Activated CD8-positive, alpha-beta T cell treated with anti-CD3 and anti-CD28 coated beads for 36 hours (primary cell): ENCODE data around the gene ERBB3. TPM values are rescaled to one million over a fixed set of nuclear protein-coding genes. Genes with fewer than 3 reads are reported as not detected.
"Not testable (repeated sequence)": the region's sequence is repeated elsewhere in the genome, so short reads cannot be mapped to it uniquely, and the experiment has no call there.

Experiments used
- ATAC-seq: fragments of 200-7000 bp; cut with Tn5 transposase; one replicate; pipeline ENCODE4 v1.10.0; 2021; ENCODE audit warnings: mild to moderate bottlenecking, moderate library complexity
- CTCF ChIA-PET: fragments of 350-600 bp; sonication (Branson Sonifier 250); formaldehyde crosslinking; loops from one replicate; lab custom pipeline; 2021; ENCODE audit warnings: antibody characterized with exemption; lab: Charles Lee
- POLR2A ChIA-PET: fragments of 350-600 bp; sonication (Branson Sonifier 250); formaldehyde crosslinking; loops from one replicate; lab custom pipeline; 2021; ENCODE audit warnings: antibody characterized with exemption; lab: Charles Lee
- DNase-seq: peaks from one replicate; pipeline ENCODE4 v3.0.0-alpha.2; 2020
- H3K27ac Mint-ChIP-seq: one replicate; pipeline ENCODE4 v1.8.0; 2021; ENCODE audit warnings: mild to moderate bottlenecking, mixed read lengths
- H3K27me3 Mint-ChIP-seq: one replicate; pipeline ENCODE4 v1.8.0; 2021; ENCODE audit warnings: mixed read lengths
- H3K36me3 Mint-ChIP-seq: one replicate; pipeline ENCODE4 v1.8.0; 2021; ENCODE audit warnings: low read depth, mixed read lengths
- H3K4me1 Mint-ChIP-seq: one replicate; pipeline ENCODE4 v1.8.0; 2021; ENCODE audit warnings: low read depth, mixed read lengths
- H3K4me3 Mint-ChIP-seq: one replicate; pipeline ENCODE4 v1.8.0; 2021; ENCODE audit warnings: mild to moderate bottlenecking, moderate library complexity, mixed read lengths
- H3K9me3 Mint-ChIP-seq: one replicate; pipeline ENCODE4 v1.8.0; 2021; ENCODE audit warnings: mixed read lengths
- intact Hi-C: fragments of 100-400 bp; cut with micrococcal nuclease; formaldehyde crosslinking; loops from one replicate; pipeline ENCODE4 v1.10.0; 2022
- total RNA-seq, 2 experiments: library from RNA; stranded (reverse); gene quantifications; one replicate each; pipeline ENCODE4 v1.2.3, GENCODE V29; 2021
- TF ChIP-seq, protein P1 (sequence below): fragments of 200-600 bp; IDR thresholded peaks from one replicate; pipeline ENCODE4 v1.8.0; 2022; ENCODE audit warnings: antibody characterized with exemption, mild to moderate bottlenecking

ERBB3 gene
- total RNA-seq, 2 experiments from 2014 or later, result 0.98 to 0.99 TPM

DNA sequence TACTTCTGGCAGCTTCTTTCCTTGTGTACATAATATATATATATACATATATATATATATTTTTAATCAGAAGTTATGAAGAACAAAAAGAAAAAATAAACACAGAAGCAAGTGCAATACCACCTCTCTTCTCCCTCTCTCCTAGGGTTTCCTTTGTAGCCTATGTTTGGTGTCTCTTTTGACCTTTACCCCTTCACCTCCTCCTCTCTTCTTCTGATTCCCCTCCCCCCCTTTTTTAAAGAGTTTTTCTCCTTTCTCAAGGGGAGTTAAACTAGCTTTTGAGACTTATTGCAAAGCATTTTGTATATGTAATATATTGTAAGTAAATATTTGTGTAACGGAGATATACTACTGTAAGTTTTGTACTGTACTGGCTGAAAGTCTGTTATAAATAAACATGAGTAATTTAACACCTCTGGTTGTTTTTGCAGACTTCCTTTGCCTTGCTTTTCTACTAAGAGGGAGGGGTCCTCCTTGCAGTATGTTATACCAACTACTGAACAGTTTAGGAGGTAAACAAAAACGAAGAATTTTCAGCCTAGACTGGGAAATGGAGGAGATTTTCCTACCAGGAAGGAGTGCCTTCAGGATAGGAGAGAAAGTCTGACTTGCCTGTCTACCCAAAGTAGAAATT, 41.8 kb upstream of the ERBB3 start:
- peaks cover 44% of the 10 kb centered on the region for H3K36me3 Mint-ChIP-seq
- H3K27me3 Mint-ChIP-seq, result no peaks in the 10 kb centered on the region
- ATAC-seq, result no peak
- intact Hi-C loops, result no loop called here
- peak overlapping the region; percentile 43 for H3K27ac Mint-ChIP-seq
- H3K4me1 Mint-ChIP-seq, result peaks cover 57% of the 10 kb centered on the region
- H3K9me3 Mint-ChIP-seq, result no peaks in the 10 kb centered on the region
- TF ChIP-seq, protein P1, sequence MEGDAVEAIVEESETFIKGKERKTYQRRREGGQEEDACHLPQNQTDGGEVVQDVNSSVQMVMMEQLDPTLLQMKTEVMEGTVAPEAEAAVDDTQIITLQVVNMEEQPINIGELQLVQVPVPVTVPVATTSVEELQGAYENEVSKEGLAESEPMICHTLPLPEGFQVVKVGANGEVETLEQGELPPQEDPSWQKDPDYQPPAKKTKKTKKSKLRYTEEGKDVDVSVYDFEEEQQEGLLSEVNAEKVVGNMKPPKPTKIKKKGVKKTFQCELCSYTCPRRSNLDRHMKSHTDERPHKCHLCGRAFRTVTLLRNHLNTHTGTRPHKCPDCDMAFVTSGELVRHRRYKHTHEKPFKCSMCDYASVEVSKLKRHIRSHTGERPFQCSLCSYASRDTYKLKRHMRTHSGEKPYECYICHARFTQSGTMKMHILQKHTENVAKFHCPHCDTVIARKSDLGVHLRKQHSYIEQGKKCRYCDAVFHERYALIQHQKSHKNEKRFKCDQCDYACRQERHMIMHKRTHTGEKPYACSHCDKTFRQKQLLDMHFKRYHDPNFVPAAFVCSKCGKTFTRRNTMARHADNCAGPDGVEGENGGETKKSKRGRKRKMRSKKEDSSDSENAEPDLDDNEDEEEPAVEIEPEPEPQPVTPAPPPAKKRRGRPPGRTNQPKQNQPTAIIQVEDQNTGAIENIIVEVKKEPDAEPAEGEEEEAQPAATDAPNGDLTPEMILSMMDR, result no peak
- ChIA-PET POLR2A (interaction anchor here (0.6 to 2.9 kb wide), 3 partner anchors 64 to 1105 kb away, joined by 3 to 12 read pairs (median 6); partner anchors contain the start of genes RAB5B and RPL41), CTCF (interaction anchor here (0.7 to 3.8 kb wide), 6 partner anchors 9 to 300 kb away, joined by 3 to 55 read pairs (median 13); partner anchors contain the start of gene SUOX)
- DNase-seq, result no peak
- H3K4me3 Mint-ChIP-seq, result no peak overlapping the region

DNA sequence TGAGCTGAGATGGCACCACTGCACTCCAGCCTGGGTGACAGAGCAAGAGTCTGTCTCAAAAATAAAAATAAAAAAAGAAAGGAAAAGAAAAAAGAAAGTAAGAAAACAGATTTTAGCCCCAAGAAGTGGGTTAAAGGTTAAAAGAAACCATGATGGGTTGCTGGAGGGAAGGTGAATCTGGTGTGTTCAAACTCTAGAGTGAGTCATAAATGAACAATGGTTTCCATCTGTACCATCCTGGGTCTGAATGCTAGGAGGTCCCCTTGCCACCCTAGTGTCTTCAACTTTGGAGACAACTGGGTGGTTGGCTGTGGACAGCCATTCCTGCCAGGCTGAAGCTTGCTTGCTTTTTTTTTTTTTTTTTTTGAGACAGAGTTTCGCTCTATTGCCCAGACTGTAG, 39.8 kb upstream of the ERBB3 start:
- TF ChIP-seq, protein P1, result no peak
- ChIA-PET POLR2A (interaction anchor here (0.8 to 2.9 kb wide), 12 partner anchors 18 to 215 kb away, joined by 3 to 17 read pairs (median 4); partner anchors contain the start of genes RPL41 and SUOX), CTCF (interaction anchor here (0.7 to 3.8 kb wide), 16 partner anchors 11 to 311 kb away, joined by 3 to 55 read pairs (median 4); partner anchors contain the start of genes CD63, PA2G4, RAB5B and SUOX)
- DNase-seq, result peak; percentile 31
- Mint-ChIP-seq H3K27me3 (no peaks in the 10 kb centered on the region), H3K36me3 (peaks cover 48% of the 10 kb centered on the region), H3K4me3 (peak overlapping the region; percentile 84), H3K4me1 (peaks cover 53% of the 10 kb centered on the region), H3K9me3 (no peaks in the 10 kb centered on the region), H3K27ac (peak overlapping the region; percentile 86)
- intact Hi-C loops, result loop anchor here (2.0 to 5.0 kb wide), 4 partner anchors 43 to 301 kb away; partner anchors contain the start of genes DGKA, RPL41, SUOX and ZC3H10
- ATAC-seq, result peak; percentile 29

DNA sequence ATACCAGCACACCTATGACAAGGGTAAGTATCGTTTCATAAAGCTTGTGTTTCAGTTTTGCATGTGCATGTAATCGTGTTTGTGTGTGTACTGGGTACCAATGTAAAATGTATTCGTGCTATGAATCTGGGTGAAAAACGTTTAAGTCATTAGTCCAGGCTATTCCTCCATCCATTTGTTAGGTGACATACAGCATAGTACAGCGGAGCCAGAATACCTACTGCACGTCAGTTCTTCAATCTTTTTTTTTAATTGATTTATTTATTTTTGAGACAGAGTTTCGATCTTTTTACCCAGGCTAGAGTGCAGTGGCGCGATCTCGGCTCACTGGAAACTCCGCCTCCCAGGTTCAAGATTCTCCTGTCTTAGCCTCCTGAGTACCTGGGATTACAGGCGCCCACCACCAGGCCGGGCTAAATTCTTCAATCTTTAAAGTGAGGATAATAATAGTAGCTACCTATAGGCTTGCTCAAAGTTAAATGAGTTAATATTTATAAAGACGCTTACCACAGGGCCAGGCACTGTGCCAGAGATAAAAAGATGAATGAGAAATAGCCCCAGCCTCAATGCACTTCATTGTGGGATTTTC, 38.9 kb upstream of the ERBB3 start:
- DNase-seq (no peak), ATAC-seq (peak; percentile 2)
- peak overlapping the region; percentile 84 for H3K4me3 Mint-ChIP-seq
- intact Hi-C loops, result loop anchor here (2.0 to 5.0 kb wide), 4 partner anchors 44 to 302 kb away; partner anchors contain the start of genes DGKA, RPL41, SUOX and ZC3H10
- peak overlapping the region; percentile 86 for H3K27ac Mint-ChIP-seq
- ChIA-PET POLR2A (interaction anchor here (0.6 to 2.9 kb wide), 13 partner anchors 19 to 247 kb away, joined by 3 to 17 read pairs (median 4); partner anchors contain the start of genes RPL41 and SUOX), CTCF (interaction anchor here (0.7 to 3.8 kb wide), 17 partner anchors 12 to 312 kb away, joined by 3 to 55 read pairs (median 3); partner anchors contain the start of genes CD63, PA2G4, RAB5B and SUOX)
- TF ChIP-seq, protein P1, result no peak
- no peaks in the 10 kb centered on the region for H3K27me3 Mint-ChIP-seq
- peaks cover 42% of the 10 kb centered on the region for H3K36me3 Mint-ChIP-seq
- H3K4me1 Mint-ChIP-seq, result peaks cover 45% of the 10 kb centered on the region
- no peaks in the 10 kb centered on the region for H3K9me3 Mint-ChIP-seq

DNA sequence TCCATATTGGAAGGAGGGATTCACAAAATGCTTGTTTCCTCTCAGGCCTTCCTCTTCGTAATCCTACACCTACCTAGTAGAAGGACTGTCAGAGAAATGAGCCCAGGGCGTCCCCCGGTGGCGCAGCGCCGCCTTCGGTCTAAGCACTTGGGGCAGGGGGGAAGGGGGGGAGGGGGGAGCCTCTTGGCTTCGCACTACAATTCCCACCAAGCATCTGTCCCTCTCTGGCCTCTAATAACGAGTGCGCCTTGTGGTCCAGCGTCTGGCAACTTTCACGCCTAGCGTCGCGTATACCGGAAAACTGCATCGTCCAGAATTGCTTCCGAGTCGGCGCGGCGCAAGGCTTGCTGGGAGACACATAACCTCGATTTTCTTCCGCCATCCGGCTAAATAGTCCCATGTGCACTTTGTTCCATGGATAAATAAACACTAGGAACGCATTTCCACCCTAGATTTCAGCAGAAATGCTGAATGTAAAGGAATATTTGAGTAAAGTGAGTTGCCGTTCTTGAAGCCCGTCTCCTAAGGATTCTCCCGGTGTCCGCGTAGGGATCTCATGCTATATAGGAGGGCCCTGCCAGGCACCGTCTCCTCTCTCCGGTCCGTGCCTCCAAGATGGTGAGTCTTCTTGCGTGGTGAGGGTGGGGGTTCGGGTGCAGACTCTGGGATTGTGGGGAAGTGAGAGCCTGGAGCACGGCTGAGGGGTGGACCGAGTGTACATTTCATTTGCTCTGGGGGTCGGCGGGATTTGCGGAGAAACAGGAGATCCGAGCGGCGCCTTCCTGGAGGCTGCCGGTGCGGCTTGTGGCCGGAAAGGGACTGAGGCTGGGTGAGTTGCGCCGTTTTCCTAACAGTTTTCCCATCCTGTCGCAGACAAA, 38.2 kb upstream of the ERBB3 start, which contains the start of gene RPS26:
Gene RPS26, plus strand, starts transcription at position 367 of the 878 bp plus-strand sequence. Its CDS starts 249 bp downstream, at position 616.
- TF ChIP-seq, protein P1, result peak; percentile 57
- Mint-ChIP-seq H3K4me3 (peak within 1 kb of the TSS; percentile 84), H3K36me3 (peaks cover 42% of the 10 kb centered on the region), H3K9me3 (no peaks in the 10 kb centered on the region), H3K27ac (peak within 1 kb of the TSS; percentile 92), H3K27me3 (no peaks in the 10 kb centered on the region), H3K4me1 (peaks cover 52% of the 10 kb centered on the region)
- ChIA-PET CTCF (interaction anchor here (0.7 to 3.8 kb wide), 6 partner anchors 12 to 304 kb away, joined by 3 to 55 read pairs (median 12); partner anchors contain the start of genes PA2G4 and SUOX), POLR2A (interaction anchor here (1.4 kb wide), 1 partner anchor 45 kb away, joined by 17 read pairs; the partner anchor contains the start of gene SUOX)
- intact Hi-C loops, result loop anchor here (2.0 to 5.0 kb wide), 5 partner anchors 45 to 303 kb away; partner anchors contain the start of genes DGKA, RPL41, SUOX and ZC3H10
- DNase-seq (peak; percentile 97), ATAC-seq (peak; percentile 90)

DNA sequence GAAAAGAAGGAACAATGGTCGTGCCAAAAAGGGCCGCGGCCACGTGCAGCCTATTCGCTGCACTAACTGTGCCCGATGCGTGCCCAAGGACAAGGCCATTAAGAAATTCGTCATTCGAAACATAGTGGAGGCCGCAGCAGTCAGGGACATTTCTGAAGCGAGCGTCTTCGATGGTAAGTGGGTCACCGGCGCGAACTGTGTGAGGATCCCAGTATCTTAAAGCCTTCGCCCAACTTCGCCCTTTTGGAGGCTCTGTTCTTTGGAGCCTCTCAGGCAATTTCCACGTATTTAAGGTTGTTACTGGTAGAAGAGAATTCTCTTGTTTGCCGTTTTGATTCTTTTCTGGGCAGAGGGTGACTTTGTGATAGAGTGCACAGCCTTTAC, 37.5 kb upstream of the ERBB3 start:
- H3K9me3 Mint-ChIP-seq, DNase-seq, ATAC-seq, H3K27me3 Mint-ChIP-seq, POLR2A ChIA-PET, CTCF ChIA-PET: not testable (repeated sequence)
- intact Hi-C loops, result loop anchor here (2.0 to 5.0 kb wide), 2 partner anchors 60 to 75 kb away; partner anchors contain the start of genes RPL41 and ZC3H10
- Mint-ChIP-seq H3K4me3 (peak overlapping the region; percentile 84), H3K36me3 (peaks cover 44% of the 10 kb centered on the region), H3K27ac (peak overlapping the region; percentile 92), H3K4me1 (peaks cover 50% of the 10 kb centered on the region)
